Stomach (tissue), 9 donors: ENCODE measurements around the gene CELA2B. TPM values are rescaled to one million over a fixed set of nuclear protein-coding genes. Genes with fewer than 3 reads are reported as not detected.

ENCODE experiments used
- DNase-seq, 2 donors: peaks; one replicate each; pipeline versions ENCODE4 v3.0.0 to v3.0.0-alpha.2; 2013 to 2019
- H3K27ac ChIP-seq, 5 donors: fragments of 200-600 bp in 4 of 5; sonication (generic) in 4 of 5; one replicate each; pipeline ENCODE4 v1.5.1; 2013 to 2019; ENCODE audit warnings: mild to moderate bottlenecking in 1 of 5, moderate library complexity in 1 of 5
- H3K27me3 ChIP-seq, 3 donors: fragments of 200-600 bp; sonication (generic); one replicate each; pipeline ENCODE4 v1.5.1; 2017 to 2019; ENCODE audit warnings: mixed run types in 1 of 3
- H3K36me3 ChIP-seq, 4 donors: fragments of 200-600 bp; sonication (generic); 1 replicate in 3 of 4; 2 replicates in 1 of 4; pipeline ENCODE4 v1.5.1; 2016 to 2019
- H3K4me1 ChIP-seq, 4 donors: fragments of 200-600 bp; sonication (generic); one replicate each; pipeline ENCODE4 v1.5.1; 2016 to 2019
- H3K4me3 ChIP-seq, 4 donors: fragments of 200-600 bp; sonication (generic) in 3 of 4; one replicate each; pipeline ENCODE4 v1.5.1; 2016 to 2019; ENCODE audit warnings: mild to moderate bottlenecking in 1 of 4
- H3K9me3 ChIP-seq, 4 donors: fragments of 200-600 bp; sonication (generic); one replicate each; pipeline ENCODE4 v1.5.1; 2016 to 2019
- EP300 ChIP-seq: sonication (generic); formaldehyde crosslinking; IDR thresholded peaks from one replicate; pipeline ENCODE4 v1.6.1; 2017; ENCODE audit warnings: antibody characterized with exemption
- POLR2A ChIP-seq, 4 donors: fragments of 450-650 bp; IDR thresholded peaks; one replicate each; pipeline ENCODE4 v1.6.1; 2016; ENCODE audit warnings: antibody characterized with exemption in 4 of 4, control low read depth in 2 of 4, mild to moderate bottlenecking in 1 of 4, moderate library complexity in 1 of 4
- POLR2AphosphoS5 ChIP-seq, 3 donors: sonication (generic); formaldehyde crosslinking; IDR thresholded peaks; one replicate each; pipeline ENCODE4 v1.6.1; 2016; ENCODE audit warnings: antibody characterized with exemption in 3 of 3
- WGBS, 5 donors: extraction: QIAGEN DNeasy Blood & Tissue Kit in 3 of 5; methylation state at CpG; one replicate each; pipeline versions ENCODE4 v1.1.5 to v1.1.7; 2013 to 2018; 5-methylcytosine and 5-hydroxymethylcytosine counted together
- intact Hi-C: fragments of 100-400 bp; cut with DNase I; formaldehyde crosslinking; loops from one replicate; pipeline ENCODE4 v1.15.1; 2023; ENCODE audit warnings: low total_unique reads
- polyA plus RNA-seq, 3 donors: library from polyadenylated mRNA; stranded (reverse); fragments of 200-250 nt; gene quantifications; one replicate each; pipeline ENCODE4 v1.2.3, GENCODE V29; 2013
- total RNA-seq, 5 donors: library from RNA; depleted of rRNA; stranded (reverse); fragments of >200 nt; gene quantifications; one replicate each; pipeline versions ENCODE4 v1.1.0 to v1.2.3, GENCODE V29; 2014 to 2016
- TF ChIP-seq, protein P1 (sequence below), 7 experiments: fragments of 450-650 bp in 4 of 7; fragments of 200-600 bp in 3 of 7; sonication (generic) in 3 of 7; IDR thresholded peaks; one replicate each; pipeline ENCODE4 v1.5.1; 2016 to 2019; ENCODE audit warnings: antibody characterized with exemption in 7 of 7, control low read depth in 2 of 7, mild to moderate bottlenecking in 1 of 7
- donor health status: healthy with polysubstance abuse.
- donor health status: Bipolar disorder and iron deficiency.
- donor health status: healthy.

CELA2B gene
- total and polyA plus RNA-seq, 8 donors: not detected

DNA sequence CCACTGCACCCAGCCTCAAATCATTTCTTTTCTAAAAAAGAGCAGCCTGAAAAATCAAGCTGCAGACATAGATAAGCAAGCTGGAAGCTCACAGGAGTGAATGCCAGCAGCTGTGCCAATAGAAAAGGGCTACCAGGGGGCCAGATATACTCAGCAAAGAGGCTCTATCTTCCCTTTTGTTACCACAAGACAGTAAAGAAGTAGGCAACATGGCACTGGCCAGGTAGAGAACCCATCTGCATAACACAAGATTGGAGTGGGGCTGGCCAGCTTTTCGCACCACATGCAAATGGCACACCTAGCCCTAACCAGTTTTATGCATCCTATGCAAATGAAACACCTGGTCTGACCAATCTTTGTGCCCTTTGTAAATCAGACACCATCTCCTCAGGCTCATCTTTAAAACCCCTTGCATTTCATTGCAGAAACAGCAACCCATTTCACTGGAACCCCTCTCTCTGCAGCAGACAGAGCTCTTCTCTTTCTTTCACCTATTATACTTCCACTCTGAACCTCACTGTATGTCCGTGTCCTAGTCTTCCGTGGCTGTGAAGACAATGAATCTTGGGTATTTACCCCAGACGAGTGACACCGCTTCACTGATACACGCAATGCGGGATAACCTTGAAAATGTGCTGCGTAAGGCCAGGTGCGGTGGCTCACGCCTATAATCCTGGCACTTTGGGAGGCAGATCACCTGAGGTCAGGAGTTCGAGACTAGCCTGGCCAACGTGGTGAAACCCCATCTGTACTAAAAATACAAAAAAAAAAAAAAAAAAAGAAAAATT is 33.0 kb downstream of the CELA2B start:
- Histone ChIP-seq H3K4me1 (peaks cover 0 to 20% (median 8%) of the 10 kb centered on the region in 4 donors), H3K36me3 (peaks cover 17 to 55% (median 50%) of the 10 kb centered on the region in 4 donors), H3K27ac (no peak overlapping the region), H3K4me3 (no peak overlapping the region), H3K27me3 (no peaks in the 10 kb centered on the region), H3K9me3 (no peaks in the 10 kb centered on the region)
- DNase-seq: peak in 1 of 2 donors; percentile 19
- intact Hi-C loops: loop anchor here (10.0 kb wide), 1 partner anchor 184 kb away; no protein-coding TSS in a partner anchor
- 89 to 94% (median 92%) methylated on average over 12 of the region's 12 CpGs for WGBS, 5 donors
- TF ChIP-seq, protein P1, sequence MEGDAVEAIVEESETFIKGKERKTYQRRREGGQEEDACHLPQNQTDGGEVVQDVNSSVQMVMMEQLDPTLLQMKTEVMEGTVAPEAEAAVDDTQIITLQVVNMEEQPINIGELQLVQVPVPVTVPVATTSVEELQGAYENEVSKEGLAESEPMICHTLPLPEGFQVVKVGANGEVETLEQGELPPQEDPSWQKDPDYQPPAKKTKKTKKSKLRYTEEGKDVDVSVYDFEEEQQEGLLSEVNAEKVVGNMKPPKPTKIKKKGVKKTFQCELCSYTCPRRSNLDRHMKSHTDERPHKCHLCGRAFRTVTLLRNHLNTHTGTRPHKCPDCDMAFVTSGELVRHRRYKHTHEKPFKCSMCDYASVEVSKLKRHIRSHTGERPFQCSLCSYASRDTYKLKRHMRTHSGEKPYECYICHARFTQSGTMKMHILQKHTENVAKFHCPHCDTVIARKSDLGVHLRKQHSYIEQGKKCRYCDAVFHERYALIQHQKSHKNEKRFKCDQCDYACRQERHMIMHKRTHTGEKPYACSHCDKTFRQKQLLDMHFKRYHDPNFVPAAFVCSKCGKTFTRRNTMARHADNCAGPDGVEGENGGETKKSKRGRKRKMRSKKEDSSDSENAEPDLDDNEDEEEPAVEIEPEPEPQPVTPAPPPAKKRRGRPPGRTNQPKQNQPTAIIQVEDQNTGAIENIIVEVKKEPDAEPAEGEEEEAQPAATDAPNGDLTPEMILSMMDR (IDR thresholded peaks at IDR 0.05): no peak
- no peak for TF ChIP-seq POLR2AphosphoS5 (IDR thresholded peaks at IDR 0.05)
- no peak for TF ChIP-seq EP300
- TF ChIP-seq POLR2A (IDR thresholded peaks at IDR 0.05): no peak

GRCh38 chr1:15509586-15509985 is 33.7 kb downstream of the CELA2B start:
- peaks cover 10 to 52% (median 44%) of the 10 kb centered on the region in 4 donors for H3K36me3 ChIP-seq
- H3K27ac ChIP-seq: no peak overlapping the region
- no peaks in the 10 kb centered on the region for H3K9me3 ChIP-seq
- no peak overlapping the region for H3K4me3 ChIP-seq
- no peaks in the 10 kb centered on the region for H3K27me3 ChIP-seq
- WGBS, 5 donors: 81 to 93% (median 85%) methylated on average over 7 of the region's 7 CpGs
- peaks cover 0 to 20% (median 8%) of the 10 kb centered on the region in 4 donors for H3K4me1 ChIP-seq
- DNase-seq: no peak
- no peak for TF ChIP-seq POLR2A (IDR thresholded peaks at IDR 0.05)
- TF ChIP-seq POLR2AphosphoS5 (IDR thresholded peaks at IDR 0.05): no peak
- TF ChIP-seq EP300: no peak
- TF ChIP-seq, protein P1 (IDR thresholded peaks at IDR 0.05): no peak
- intact Hi-C loops: loop anchor here (10.0 kb wide), 1 partner anchor 185 kb away; no protein-coding TSS in a partner anchor

DNA sequence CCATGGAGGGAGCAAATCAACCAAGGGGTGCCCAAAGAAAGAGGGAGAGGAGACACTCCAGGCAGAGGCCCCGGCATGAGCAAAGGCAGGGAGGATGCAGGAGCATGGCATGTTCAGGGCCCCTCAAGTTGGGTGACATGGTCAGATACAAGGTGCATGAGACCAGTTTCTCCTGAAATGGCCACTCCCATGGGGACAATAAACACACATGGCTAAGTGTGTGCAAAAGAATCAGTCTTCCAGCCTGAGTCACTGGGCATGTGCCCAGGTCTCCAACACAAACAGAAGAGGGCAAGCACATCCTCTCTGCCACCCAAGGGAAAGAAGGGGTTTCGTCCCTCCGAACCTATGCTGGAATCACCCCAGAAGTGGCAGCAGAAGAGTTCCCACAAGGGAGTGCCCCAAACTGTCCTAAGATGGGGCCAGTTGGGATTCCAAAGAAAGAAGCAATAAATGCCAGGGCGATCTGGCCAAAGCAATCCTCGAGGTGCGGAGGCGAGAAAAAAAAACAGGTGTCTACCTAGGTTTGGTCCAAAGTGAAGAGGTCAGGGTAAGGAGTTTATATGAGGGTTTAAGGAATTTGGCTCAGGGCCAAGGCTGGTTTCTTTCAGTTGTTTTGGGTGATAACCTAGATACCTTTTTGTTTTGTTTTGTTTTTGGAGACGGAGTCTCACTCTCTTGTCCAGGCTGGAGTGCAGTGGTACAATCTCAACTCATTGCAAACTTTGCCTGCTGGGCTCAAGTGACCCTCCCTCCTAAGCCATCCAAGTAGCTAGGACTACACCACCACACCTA is 34.9 kb downstream of the CELA2B start:
- no peaks in the 10 kb centered on the region for H3K27me3 ChIP-seq
- peaks cover 5 to 42% (median 31%) of the 10 kb centered on the region in 4 donors for H3K36me3 ChIP-seq

More for the DNA sequence above, 34.9 kb downstream of the CELA2B start:
- no peak overlapping the region for H3K27ac ChIP-seq
- DNase-seq: peak in 1 of 2 donors; percentile 25
- H3K9me3 ChIP-seq: no peaks in the 10 kb centered on the region
- TF ChIP-seq POLR2AphosphoS5 (IDR thresholded peaks at IDR 0.05): no peak
- TF ChIP-seq EP300: no peak
- TF ChIP-seq POLR2A (IDR thresholded peaks at IDR 0.05): no peak
- TF ChIP-seq, protein P1 (IDR thresholded peaks at IDR 0.05): no peak
- WGBS, 5 donors: 89 to 95% (median 92%) methylated on average over 8 of the region's 8 CpGs
- H3K4me3 ChIP-seq: no peak overlapping the region
- peaks cover 0 to 27% (median 10%) of the 10 kb centered on the region in 4 donors for H3K4me1 ChIP-seq
- intact Hi-C loops: no loop called here
